IMR-90 (cell line): Measurements from ENCODE around the gene C1orf159. TPM values are rescaled to one million over a fixed set of nuclear protein-coding genes. Genes with fewer than 3 reads are reported as not detected.

ENCODE experiments used
- ATAC-seq: fragments of 200-7000 bp; cut with Tn5 transposase; 2 replicates; pipeline ENCODE4 v1.9.1; 2020; ENCODE audit warnings: low read depth, mild to moderate bottlenecking, moderate library complexity
- BruUV-seq: library from RNA; stranded (reverse); fragments of 400-500 nt; replicated peaks from 2 replicates; lab custom pipeline; 2021; lab: Mats Ljungman, UMichigan
- CTCF ChIA-PET: fragments of 300-600 bp; formaldehyde crosslinking; extraction: SDS; loops from one replicate; lab custom pipeline; 2021; ENCODE audit warnings: antibody characterized with exemption; lab: Yijun Ruan, JAX
- POLR2A ChIA-PET: fragments of 300-600 bp; sonication (Branson Sonifier 250); formaldehyde crosslinking; loops from one replicate; lab custom pipeline; 2022; ENCODE audit warnings: antibody characterized with exemption; ENCODE audit not compliant: unreplicated experiment; lab: Charles Lee
- DNase-seq: peaks from one replicate; pipeline ENCODE4 v3.0.0; 2013
- H2AFZ ChIP-seq: replicated peaks from 2 replicates; pipeline ENCODE3; 2013; ENCODE audit warnings: low read length, mild to moderate bottlenecking; ENCODE audit not compliant: poor library complexity
- H2AK5ac ChIP-seq: 2 replicates; pipeline ENCODE4 v1.6.1; 2013; ENCODE audit warnings: low read depth, low read length, inconsistent platforms
- H2AK9ac ChIP-seq: replicated peaks from 2 replicates; pipeline ENCODE3; 2013; ENCODE audit warnings: mild to moderate bottlenecking, low read depth, low read length, moderate library complexity; ENCODE audit not compliant: poor library complexity
- H2BK120ac ChIP-seq: 2 replicates; pipeline ENCODE4 v1.6.1; 2013; ENCODE audit warnings: low read depth, low read length, inconsistent platforms
- H2BK15ac ChIP-seq: 3 replicates; pipeline ENCODE4 v1.6.1; 2013; ENCODE audit warnings: low read depth, low read length, inconsistent platforms
- H2BK20ac ChIP-seq: 2 replicates; pipeline ENCODE4 v1.6.1; 2013; ENCODE audit warnings: low read depth, mild to moderate bottlenecking, inconsistent platforms, low read length, moderate library complexity
- H2BK5ac ChIP-seq: 2 replicates; pipeline ENCODE4 v1.6.1; 2013; ENCODE audit warnings: mild to moderate bottlenecking, low read depth, low read length, inconsistent platforms; ENCODE audit not compliant: poor library complexity, severe bottlenecking
- H3K14ac ChIP-seq: replicated peaks from 2 replicates; pipeline ENCODE4 v1.6.1; 2013; ENCODE audit warnings: low read depth, low read length, inconsistent platforms
- H3K18ac ChIP-seq: 2 replicates; pipeline ENCODE4 v1.6.1; 2013; ENCODE audit warnings: low read depth, low read length, control low read depth
- H3K23ac ChIP-seq: 2 replicates; pipeline ENCODE4 v1.6.1; 2013; ENCODE audit warnings: low read depth, low read length, inconsistent platforms
- H3K27ac ChIP-seq: 2 replicates; pipeline ENCODE4 v1.5.1; 2013; ENCODE audit warnings: mild to moderate bottlenecking, control low read depth, low read length; ENCODE audit not compliant: insufficient read depth
- H3K27me3 ChIP-seq: 2 replicates; pipeline ENCODE4 v1.6.1; 2013; ENCODE audit warnings: low read length; ENCODE audit not compliant: control insufficient read depth, insufficient read depth
- H3K36me3 ChIP-seq: 2 replicates; pipeline ENCODE4 v1.6.1; 2013; ENCODE audit warnings: low read length, mixed read lengths; ENCODE audit not compliant: control insufficient read depth, insufficient read depth
- H3K4ac ChIP-seq: 2 replicates; pipeline ENCODE4 v1.6.1; 2013; ENCODE audit warnings: low read depth, low read length, inconsistent platforms
- H3K4me1 ChIP-seq: 2 replicates; pipeline ENCODE4 v1.6.1; 2013; ENCODE audit warnings: low read length, mixed read lengths; ENCODE audit not compliant: control insufficient read depth, insufficient read depth
- H3K4me2 ChIP-seq: 2 replicates; pipeline ENCODE4 v1.6.1; 2013; ENCODE audit warnings: low read depth, mild to moderate bottlenecking, control low read depth, low read length, moderate library complexity
- H3K4me3 ChIP-seq: 2 replicates; pipeline ENCODE4 v1.5.1; 2013; ENCODE audit warnings: low read depth, mild to moderate bottlenecking, control low read depth, low read length, moderate library complexity; ENCODE audit not compliant: insufficient read depth
- H3K56ac ChIP-seq: 2 replicates; pipeline ENCODE4 v1.6.1; 2013; ENCODE audit warnings: low read length, inconsistent platforms; ENCODE audit not compliant: insufficient read depth; ENCODE audit errors: extremely low read depth
- H3K79me1 ChIP-seq, 2 experiments: 2 replicates each; pipeline ENCODE4 v1.6.1; 2013; ENCODE audit warnings: low read length in 2 of 2, inconsistent platforms in 1 of 2, low read depth in 1 of 2
- H3K9ac ChIP-seq: 2 replicates; pipeline ENCODE4 v1.6.1; 2013; ENCODE audit warnings: low read depth, low read length, control low read depth
- H3K9me1 ChIP-seq: 2 replicates; pipeline ENCODE4 v1.6.1; 2013; ENCODE audit warnings: low read length, inconsistent platforms; ENCODE audit not compliant: insufficient read depth
- H3K9me3 ChIP-seq: 2 replicates; pipeline ENCODE4 v1.6.1; 2013; ENCODE audit warnings: low read length; ENCODE audit not compliant: control insufficient read depth, insufficient read depth
- H4K20me1 ChIP-seq: 2 replicates; pipeline ENCODE4 v1.6.1; 2013; ENCODE audit warnings: low read length, inconsistent platforms; ENCODE audit not compliant: insufficient read depth
- H4K5ac ChIP-seq: 2 replicates; pipeline ENCODE4 v1.6.1; 2013; ENCODE audit warnings: mild to moderate bottlenecking, low read depth, low read length, control low read depth
- H4K8ac ChIP-seq, 2 experiments: 2 replicates each; pipeline ENCODE4 v1.6.1; 2013; ENCODE audit warnings: low read depth in 2 of 2, low read length in 2 of 2, control low read depth in 1 of 2, inconsistent platforms in 1 of 2
- H4K91ac ChIP-seq: 2 replicates; pipeline ENCODE4 v1.6.1; 2013; ENCODE audit warnings: low read depth, low read length, inconsistent platforms; ENCODE audit not compliant: insufficient read depth
- CHD1 ChIP-seq: IDR thresholded peaks from 2 replicates; pipeline ENCODE4 v1.6.1; 2012; ENCODE audit warnings: low read depth, low read length, improper control_type of control experiment
- MAFK ChIP-seq: IDR thresholded peaks from 2 replicates; pipeline ENCODE4 v1.6.1; 2012; ENCODE audit warnings: low read depth, low read length, improper control_type of control experiment
- MAZ ChIP-seq: IDR thresholded peaks from 2 replicates; pipeline ENCODE4 v1.6.1; 2012; ENCODE audit warnings: low read depth, mild to moderate bottlenecking, low read length, improper control_type of control experiment, moderate library complexity, borderline replicate concordance
- NFE2L2 ChIP-seq: fragments of 150-350 bp; IDR thresholded peaks from 2 replicates; pipeline ENCODE4 v1.6.1; 2016; ENCODE audit warnings: low read depth, mild to moderate bottlenecking, low read length
- RCOR1 ChIP-seq: IDR thresholded peaks from 2 replicates; pipeline ENCODE4 v1.6.1; 2012; ENCODE audit warnings: mild to moderate bottlenecking, low read length, improper control_type of control experiment; ENCODE audit not compliant: insufficient replicate concordance
- RFX5 ChIP-seq: IDR thresholded peaks from 2 replicates; pipeline ENCODE4 v1.8.0; 2012; ENCODE audit warnings: low read depth, mild to moderate bottlenecking, low read length, moderate library complexity
- USF2 ChIP-seq: fragments of 150-350 bp; IDR thresholded peaks from 2 replicates; pipeline ENCODE4 v1.6.1; 2017; ENCODE audit warnings: mild to moderate bottlenecking, antibody characterized with exemption, low read length, low read depth
- WGBS, 2 experiments: methylation state at CpG; one replicate each; pipeline versions ENCODE4 v1.1.5 to v1.1.7; 2013; ENCODE audit warnings: missing lambda C conversion rate in 2 of 2; ENCODE audit not compliant: insufficient read length in 1 of 2; ENCODE audit errors: extremely low coverage in 2 of 2; 5-methylcytosine and 5-hydroxymethylcytosine counted together
- dilution Hi-C: fragments of 300-500 bp; cut with HindIII; formaldehyde crosslinking; loops from one replicate; pipeline ENCODE4 v1.14.3; 2018; ENCODE audit warnings: low sequenced_read_pairs; ENCODE audit not compliant: unreplicated experiment
- in situ Hi-C: fragments of 300-500 bp; cut with MboI; formaldehyde crosslinking; loops from 3 replicates; pipeline ENCODE4 v1.14.3; 2019; ENCODE audit warnings: low sequenced_read_pairs, inconsistent platforms, mixed read lengths
- intact Hi-C: fragments of 100-400 bp; cut with micrococcal nuclease; formaldehyde crosslinking; loops from 2 replicates; pipeline ENCODE4 v1.10.0; 2022
- polyA plus RNA-seq, 3 experiments: library from polyadenylated mRNA; depleted of rRNA; stranded (reverse); fragments of >200 nt; gene quantifications; 2 replicates each; pipeline ENCODE4 v1.2.3, GENCODE V29; 2012; ENCODE audit warnings: low replicate concordance in 1 of 3
- total RNA-seq: library from RNA; depleted of rRNA; stranded (reverse); fragments of >200 nt; gene quantifications from 2 replicates; pipeline ENCODE4 v1.2.3, GENCODE V29; 2012

The C1orf159 gene
- total and polyA plus RNA-seq, 2 of the 4 experiments (the other 2 are of a cell fraction), result 2.9 to 12.6 TPM

- dilution Hi-C loops (no loop called here), in situ Hi-C loops (no loop called here), intact Hi-C loops (no loop called here)
- peaks cover 16% of the 10 kb centered on the region; the same call in 1 of the 2 replicates for H3K27me3 ChIP-seq
- no peak overlapping the region for H3K56ac ChIP-seq
- H2BK120ac ChIP-seq, result no peak overlapping the region
- WGBS, 2 experiments, result 93% methylated on average over 7 of the region's 33 CpGs; no CpG with 5 or more reads in 1 of the 2 experiments
- no peak overlapping the region for H2AK5ac ChIP-seq
- no peaks in the 10 kb centered on the region for H4K20me1 ChIP-seq
- no peak overlapping the region for H3K9ac ChIP-seq
- H2BK5ac ChIP-seq, result no peak overlapping the region
- no peak overlapping the region for H2AK9ac ChIP-seq
- TF ChIP-seq RCOR1, result no peak
- no peak for TF ChIP-seq USF2
- no peak for TF ChIP-seq CHD1
- no peak for TF ChIP-seq MAFK
- TF ChIP-seq NFE2L2, result no peak
- TF ChIP-seq MAZ, result no peak
- TF ChIP-seq RFX5, result no peak
- no peak overlapping the region for H2AFZ ChIP-seq
- ChIA-PET POLR2A (no interaction called here), CTCF (no interaction called here)
- no peak overlapping the region for H3K18ac ChIP-seq
- no peak overlapping the region for H3K4me2 ChIP-seq
- no peak overlapping the region for H4K91ac ChIP-seq
- no peak overlapping the region for H3K27ac ChIP-seq
- no peak for DNase-seq
- no peak overlapping the region for H4K5ac ChIP-seq
- no peaks in the 10 kb centered on the region for H3K36me3 ChIP-seq
- H2BK20ac ChIP-seq, result no peak overlapping the region
- no TSS peak for BruUV-seq
- no peaks in the 10 kb centered on the region for H3K79me1 ChIP-seq
- H3K4ac ChIP-seq, result no peak overlapping the region
- no peak overlapping the region for H2BK15ac ChIP-seq
- H3K9me1 ChIP-seq, result no peaks in the 10 kb centered on the region; the same call in 1 of the 2 replicates
- no peak overlapping the region for H3K4me3 ChIP-seq
- H3K9me3 ChIP-seq, result no peaks in the 10 kb centered on the region
- no peak overlapping the region for H3K14ac ChIP-seq
- H3K23ac ChIP-seq, result no peak overlapping the region
- peaks cover under 1% of the 10 kb centered on the region; the same call in 1 of the 2 replicates for H3K4me1 ChIP-seq
- H4K8ac ChIP-seq, result no peak overlapping the region
- no peak for ATAC-seq
Measured at GRCh38 chr1:1163538-1164070, 47.7 kb upstream of the C1orf159 start.
